ENCODE measurements around the gene FAM76A. TPM values are rescaled to one million over a fixed set of nuclear protein-coding genes. Genes with fewer than 3 reads are reported as not detected.

Gene FAM76A
- total and polyA plus RNA-seq, 10 donors: 4.0 to 18.2 (median 13.4) TPM

DNA sequence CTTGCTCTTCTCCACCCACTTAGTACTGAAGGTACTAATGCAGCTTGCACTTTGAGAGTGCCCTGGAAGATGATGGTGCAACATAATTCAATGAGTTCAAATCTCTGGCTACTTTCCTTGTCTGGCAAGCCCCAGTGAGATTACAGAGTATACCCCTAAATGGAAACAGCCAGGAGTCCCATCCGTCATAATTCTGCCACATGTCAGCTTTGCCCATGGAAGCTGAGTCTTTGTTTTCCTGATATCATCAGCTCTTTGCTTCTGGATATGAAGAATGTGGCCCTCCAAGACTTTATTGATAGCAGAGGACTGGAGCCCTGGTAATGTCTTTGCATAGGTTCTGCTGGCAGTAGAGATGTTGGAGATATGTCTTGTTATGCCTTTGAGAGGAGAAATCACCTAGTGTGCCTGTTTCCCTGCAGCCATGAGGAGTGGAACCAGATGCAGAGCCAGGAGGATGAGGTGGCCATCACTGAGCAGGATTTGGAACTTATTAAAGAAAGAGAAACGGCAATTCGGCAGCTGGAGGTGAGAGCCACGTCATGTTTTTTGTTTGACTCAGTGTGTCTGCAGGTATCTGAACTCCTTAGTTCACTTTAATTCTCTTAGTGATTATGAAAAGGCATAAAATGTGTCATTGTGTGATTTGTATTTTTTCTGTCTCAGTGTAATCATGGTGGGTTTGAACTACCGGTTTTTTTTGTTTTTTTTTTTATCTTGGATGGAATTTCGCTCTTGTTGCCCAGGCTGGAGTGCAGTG is 86.2 kb downstream of the FAM76A start:
- WGBS, 5 donors: 80 to 96% (median 90%) methylated on average over 6 of the region's 6 CpGs

More for the DNA sequence above, 86.2 kb downstream of the FAM76A start:
- Histone ChIP-seq H3K9me3 (no peaks in the 10 kb centered on the region), H3K4me1 (no peaks in the 10 kb centered on the region), H3K27ac (no peak overlapping the region), H3K4me3 (no peak overlapping the region), H3K27me3 (replicated peaks in 1 of 7) (no peaks in the 10 kb centered on the region), H3K36me3 (peaks cover 0 to 100% (median 50%) of the 10 kb centered on the region in 6 donors)
- DNase-seq: no peak
- no peak for TF ChIP-seq POLR2AphosphoS5 (IDR thresholded peaks at IDR 0.05)
- no peak for TF ChIP-seq POLR2A (IDR thresholded peaks at IDR 0.05)
- TF ChIP-seq, protein P1, sequence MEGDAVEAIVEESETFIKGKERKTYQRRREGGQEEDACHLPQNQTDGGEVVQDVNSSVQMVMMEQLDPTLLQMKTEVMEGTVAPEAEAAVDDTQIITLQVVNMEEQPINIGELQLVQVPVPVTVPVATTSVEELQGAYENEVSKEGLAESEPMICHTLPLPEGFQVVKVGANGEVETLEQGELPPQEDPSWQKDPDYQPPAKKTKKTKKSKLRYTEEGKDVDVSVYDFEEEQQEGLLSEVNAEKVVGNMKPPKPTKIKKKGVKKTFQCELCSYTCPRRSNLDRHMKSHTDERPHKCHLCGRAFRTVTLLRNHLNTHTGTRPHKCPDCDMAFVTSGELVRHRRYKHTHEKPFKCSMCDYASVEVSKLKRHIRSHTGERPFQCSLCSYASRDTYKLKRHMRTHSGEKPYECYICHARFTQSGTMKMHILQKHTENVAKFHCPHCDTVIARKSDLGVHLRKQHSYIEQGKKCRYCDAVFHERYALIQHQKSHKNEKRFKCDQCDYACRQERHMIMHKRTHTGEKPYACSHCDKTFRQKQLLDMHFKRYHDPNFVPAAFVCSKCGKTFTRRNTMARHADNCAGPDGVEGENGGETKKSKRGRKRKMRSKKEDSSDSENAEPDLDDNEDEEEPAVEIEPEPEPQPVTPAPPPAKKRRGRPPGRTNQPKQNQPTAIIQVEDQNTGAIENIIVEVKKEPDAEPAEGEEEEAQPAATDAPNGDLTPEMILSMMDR (IDR thresholded peaks at IDR 0.05 in 8 of 11, conservative IDR thresholded peaks at IDR 0.05 in 3 of 11): no peak
- intact Hi-C loops (cut with DNase I; ENCODE audit: low total_unique reads): no loop called here

Small RNA genes within 50 kb of the gene (small RNA-seq; reads per million reads assigned to genes)
- 0 reads per million in 4 donors for gene AL020997.2
- 0 reads per million in 4 donors for gene RNU6-424P

Other genes with a start within 250 kb of the FAM76A start
- 100 to 1,000 TPM in 4 of 7 donors, 10 to 100 TPM in 3; 92.1 to 196 (median 129) TPM for gene WASF2, start 235.8 kb upstream of the FAM76A start, total RNA-seq
- 10 to 100 TPM; 17.2 to 36.8 (median 23.5) TPM for gene WASF2, start 235.8 kb upstream of the FAM76A start, polyA plus RNA-seq
- 100 to 1,000 TPM in 1 of 7 donors, 10 to 100 TPM in 6; 35.1 to 104 (median 54.6) TPM for gene AHDC1, start 121.8 kb upstream of the FAM76A start, total RNA-seq
- 10 to 100 TPM in 1 of 3 donors, 1 to 10 TPM in 2; 3.2 to 24.2 (median 4.3) TPM for gene AHDC1, start 121.8 kb upstream of the FAM76A start, polyA plus RNA-seq
- 100 to 1,000 TPM in 6 of 7 donors, 10 to 100 TPM in 1; 90.5 to 249 (median 134) TPM for gene FGR, start 90.8 kb upstream of the FAM76A start, total RNA-seq
- gene FGR, start 90.8 kb upstream of the FAM76A start, polyA plus RNA-seq: 10 to 100 TPM; 44.7 to 94.2 (median 78.6) TPM
- gene IFI6, start 53.8 kb upstream of the FAM76A start, total RNA-seq: 10 to 100 TPM; 41.6 to 85.8 (median 48.6) TPM
- gene IFI6, start 53.8 kb upstream of the FAM76A start, polyA plus RNA-seq: 10 to 100 TPM; 50.7 to 85.5 (median 74.7) TPM
- gene STX12, start 47.3 kb downstream of the FAM76A start, total RNA-seq: 10 to 100 TPM; 45.4 to 88.1 (median 54.0) TPM
- gene STX12, start 47.3 kb downstream of the FAM76A start, polyA plus RNA-seq: 10 to 100 TPM; 17.7 to 33.2 (median 20.2) TPM
- 10 to 100 TPM; 24.7 to 39.1 (median 30.1) TPM for gene PPP1R8, start 104.8 kb downstream of the FAM76A start, total RNA-seq
- gene PPP1R8, start 104.8 kb downstream of the FAM76A start, polyA plus RNA-seq: 10 to 100 TPM; 22.5 to 33.8 (median 29.1) TPM
- gene THEMIS2, start 146.6 kb downstream of the FAM76A start, total RNA-seq: 100 to 1,000 TPM; 166 to 433 (median 273) TPM
- 100 to 1,000 TPM in 1 of 3 donors, 10 to 100 TPM in 2; 82.4 to 122 (median 88.8) TPM for gene THEMIS2, start 146.6 kb downstream of the FAM76A start, polyA plus RNA-seq
- 10 to 100 TPM; 32.2 to 49.1 (median 38.1) TPM for gene RPA2, start 188.6 kb downstream of the FAM76A start, total RNA-seq
- gene RPA2, start 188.6 kb downstream of the FAM76A start, polyA plus RNA-seq: 10 to 100 TPM; 47.5 to 61.8 (median 60.9) TPM
- gene SMPDL3B, start 209.0 kb downstream of the FAM76A start, total RNA-seq: 1 to 10 TPM in 6 of 7 donors, under 1 TPM in 1; 0.46 to 2.5 (median 1.4) TPM
- under 1 TPM in 2 of 3 donors, not detected in 1; 0.13 to 0.21 TPM for gene SMPDL3B, start 209.0 kb downstream of the FAM76A start, polyA plus RNA-seq
- gene XKR8, start 234.0 kb downstream of the FAM76A start, total RNA-seq: 10 to 100 TPM in 4 of 7 donors, 1 to 10 TPM in 3; 7.9 to 17.4 (median 10.6) TPM
- gene XKR8, start 234.0 kb downstream of the FAM76A start, polyA plus RNA-seq: 1 to 10 TPM; 4.2 to 6.8 (median 5.2) TPM

Measured in spleen (tissue), 11 donors.